ENCODE results near the gene NDUFA5.

The NDUFA5 gene

DNA sequence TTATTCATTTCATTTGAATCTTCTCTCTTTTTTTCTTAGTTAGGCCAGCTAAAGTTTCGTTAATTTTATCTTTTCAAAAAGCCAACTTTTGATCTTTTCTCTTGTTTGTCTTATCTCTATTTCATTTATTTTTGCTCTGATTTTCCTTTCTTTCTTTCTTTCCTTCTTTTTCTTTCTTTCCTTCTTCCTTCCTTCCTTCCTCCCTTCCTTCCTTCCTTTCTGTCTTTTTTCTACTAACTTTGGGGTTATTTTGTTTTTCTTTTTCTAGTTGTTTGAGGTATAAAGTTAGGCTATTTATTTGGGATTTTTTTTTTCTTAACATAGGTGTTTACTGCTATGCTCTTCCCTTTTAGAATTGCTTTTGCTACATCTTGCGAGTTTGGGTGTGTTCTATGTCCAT, 30.8 kb upstream of the NDUFA5 start:
- no peak overlapping the region for H3K9ac ChIP-seq (ENCODE audit: low read depth, low read length, poor library complexity)
- H2BK15ac ChIP-seq (ENCODE audit: low read length): no peak overlapping the region
- no peak overlapping the region for H2BK5ac ChIP-seq (ENCODE audit: low read length)
- no peak overlapping the region for H3K18ac ChIP-seq (ENCODE audit: low read length)
- H3K23ac ChIP-seq (ENCODE audit: low read depth, low read length, poor library complexity): no peak overlapping the region
- no peaks in the 10 kb centered on the region for H3K27me3 ChIP-seq (ENCODE audit: control insufficient read depth in 3 of 3, insufficient read depth in 3 of 3, low read depth in 1 of 3, low read length in 3 of 3)
- H4K91ac ChIP-seq (ENCODE audit: low read depth, low read length, poor library complexity): no peak overlapping the region
- H3K4me2 ChIP-seq (ENCODE audit: insufficient read depth, low read length, poor library complexity, severe bottlenecking): no peak overlapping the region
- no peak overlapping the region for H2BK12ac ChIP-seq (ENCODE audit: low read length)
- H3K9me3 ChIP-seq (replicated peaks in 1 of 2; ENCODE audit: control insufficient read depth in 2 of 2, insufficient read depth in 1 of 2, low read depth in 1 of 2, low read length in 2 of 2): no peaks in the 10 kb centered on the region
- WGBS, 2 donors (ENCODE audit: extremely low coverage in 2 of 2, insufficient read length in 2 of 2, insufficient replicate concordance in 1 of 2): no CpG with 5 or more reads among the region's 2 CpGs
- no peak overlapping the region for H2AK5ac ChIP-seq (ENCODE audit: low read depth, low read length)
- H3K27ac ChIP-seq (replicated peaks; ENCODE audit: low read length): no peak overlapping the region
- H3K4ac ChIP-seq (ENCODE audit: low read length): no peak overlapping the region
- H3K79me1 ChIP-seq (ENCODE audit: low read depth, low read length): no peaks in the 10 kb centered on the region
- no peaks in the 10 kb centered on the region for H3K4me1 ChIP-seq (ENCODE audit: control insufficient read depth in 2 of 2, insufficient read depth in 1 of 2, low read depth in 1 of 2, low read length in 2 of 2)
- no peak overlapping the region for H2BK120ac ChIP-seq (ENCODE audit: low read depth, low read length)
- no peak for DNase-seq (ENCODE audit: low spot score)
- no peak overlapping the region for H4K8ac ChIP-seq (ENCODE audit: low read depth, low read length)
- H3K36me3 ChIP-seq (replicated peaks in 1 of 2; ENCODE audit: control insufficient read depth in 2 of 2, insufficient read depth in 2 of 2, low read length in 2 of 2): no peaks in the 10 kb centered on the region
- no peak overlapping the region for H2AFZ ChIP-seq (ENCODE audit: low read length)
- H3K14ac ChIP-seq (ENCODE audit: low read length): no peak overlapping the region
- no peak overlapping the region for H3K4me3 ChIP-seq (ENCODE audit: low read length in 2 of 2)

DNA sequence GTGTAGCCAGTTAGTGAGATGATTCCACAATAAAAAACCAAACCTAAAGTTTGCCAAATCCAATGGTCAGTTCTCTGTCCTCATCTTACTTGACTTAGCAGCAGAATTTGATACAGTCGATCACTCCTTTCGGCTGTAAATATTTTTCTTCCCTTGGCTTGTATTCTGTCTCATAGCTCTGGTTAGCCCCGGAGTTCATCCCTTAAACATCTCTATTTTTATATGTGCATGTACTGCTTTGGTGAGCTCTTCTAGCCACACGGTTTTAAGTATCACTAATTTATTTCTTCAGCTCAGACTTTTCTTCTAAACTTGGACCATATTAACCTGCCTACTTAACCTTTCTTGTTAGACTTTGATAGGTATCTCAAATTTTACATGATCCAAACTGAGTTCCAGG, 26.2 kb upstream of the NDUFA5 start:
- DNase-seq (ENCODE audit: low spot score): no peak
- H2BK5ac ChIP-seq (ENCODE audit: low read length): no peak overlapping the region
- no peak overlapping the region for H2BK15ac ChIP-seq (ENCODE audit: low read length)
- no peak overlapping the region for H4K91ac ChIP-seq (ENCODE audit: low read depth, low read length, poor library complexity)
- no peak overlapping the region for H2BK12ac ChIP-seq (ENCODE audit: low read length)
- H3K14ac ChIP-seq (ENCODE audit: low read length): no peak overlapping the region
- no peak overlapping the region for H3K9ac ChIP-seq (ENCODE audit: low read depth, low read length, poor library complexity)
- no peak overlapping the region for H2AFZ ChIP-seq (ENCODE audit: low read length)
- no peak overlapping the region for H3K27ac ChIP-seq (replicated peaks; ENCODE audit: low read length)
- H2BK120ac ChIP-seq (ENCODE audit: low read depth, low read length): no peak overlapping the region
- no peak overlapping the region for H3K4ac ChIP-seq (ENCODE audit: low read length)
- H3K9me3 ChIP-seq (replicated peaks in 1 of 2; ENCODE audit: control insufficient read depth in 2 of 2, insufficient read depth in 1 of 2, low read depth in 1 of 2, low read length in 2 of 2): no peaks in the 10 kb centered on the region
- no peak overlapping the region for H3K18ac ChIP-seq (ENCODE audit: low read length)
- H3K4me3 ChIP-seq (ENCODE audit: low read length in 2 of 2): no peak overlapping the region
- no peak overlapping the region for H2AK5ac ChIP-seq (ENCODE audit: low read depth, low read length)
- H4K8ac ChIP-seq (ENCODE audit: low read depth, low read length): no peak overlapping the region
- H3K36me3 ChIP-seq (replicated peaks in 1 of 2; ENCODE audit: control insufficient read depth in 2 of 2, insufficient read depth in 2 of 2, low read length in 2 of 2): no peaks in the 10 kb centered on the region
- WGBS, 2 donors (ENCODE audit: extremely low coverage in 2 of 2, insufficient read length in 2 of 2, insufficient replicate concordance in 1 of 2): no CpG with 5 or more reads among the region's 4 CpGs
- H3K4me1 ChIP-seq (ENCODE audit: control insufficient read depth in 2 of 2, insufficient read depth in 1 of 2, low read depth in 1 of 2, low read length in 2 of 2): no peaks in the 10 kb centered on the region
- H3K4me2 ChIP-seq (ENCODE audit: insufficient read depth, low read length, poor library complexity, severe bottlenecking): no peak overlapping the region
- H3K27me3 ChIP-seq (ENCODE audit: control insufficient read depth in 3 of 3, insufficient read depth in 3 of 3, low read depth in 1 of 3, low read length in 3 of 3): peaks cover 0 to 9% (median 0%) of the 10 kb centered on the region in 3 experiments
- no peaks in the 10 kb centered on the region for H3K79me1 ChIP-seq (ENCODE audit: low read depth, low read length)
- no peak overlapping the region for H3K23ac ChIP-seq (ENCODE audit: low read depth, low read length, poor library complexity)

DNA sequence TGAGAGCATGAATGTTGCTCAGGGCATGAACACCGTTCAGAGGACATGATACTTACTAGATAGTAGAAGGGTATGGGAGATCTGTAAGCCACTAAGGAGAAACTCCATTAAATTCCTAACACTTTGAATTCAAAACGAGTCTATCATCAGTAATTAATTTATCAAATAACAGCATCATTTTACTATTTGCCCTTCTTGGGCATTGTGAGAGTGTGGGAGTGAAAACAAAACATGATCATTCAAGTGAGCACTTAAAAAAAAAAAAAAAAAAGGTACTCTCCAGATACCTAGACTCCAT, 23.5 kb upstream of the NDUFA5 start:
- Histone ChIP-seq H3K23ac (ENCODE audit: low read depth, low read length, poor library complexity) (no peak overlapping the region), H3K4ac (ENCODE audit: low read length) (no peak overlapping the region), H3K4me1 (ENCODE audit: control insufficient read depth in 2 of 2, insufficient read depth in 1 of 2, low read depth in 1 of 2, low read length in 2 of 2) (no peaks in the 10 kb centered on the region), H2AK5ac (ENCODE audit: low read depth, low read length) (no peak overlapping the region), H3K9ac (ENCODE audit: low read depth, low read length, poor library complexity) (no peak overlapping the region), H2BK5ac (ENCODE audit: low read length) (no peak overlapping the region), H3K4me2 (ENCODE audit: insufficient read depth, low read length, poor library complexity, severe bottlenecking) (no peak overlapping the region), H2BK120ac (ENCODE audit: low read depth, low read length) (no peak overlapping the region), H3K9me3 (replicated peaks in 1 of 2; ENCODE audit: control insufficient read depth in 2 of 2, insufficient read depth in 1 of 2, low read depth in 1 of 2, low read length in 2 of 2) (no peaks in the 10 kb centered on the region), H3K14ac (ENCODE audit: low read length) (no peak overlapping the region), H3K18ac (ENCODE audit: low read length) (no peak overlapping the region), H4K8ac (ENCODE audit: low read depth, low read length) (no peak overlapping the region), H4K91ac (ENCODE audit: low read depth, low read length, poor library complexity) (no peak overlapping the region), H3K36me3 (replicated peaks in 1 of 2; ENCODE audit: control insufficient read depth in 2 of 2, insufficient read depth in 2 of 2, low read length in 2 of 2) (no peaks in the 10 kb centered on the region), H3K79me1 (ENCODE audit: low read depth, low read length) (no peaks in the 10 kb centered on the region), H2BK15ac (ENCODE audit: low read length) (no peak overlapping the region), H3K27me3 (ENCODE audit: control insufficient read depth in 3 of 3, insufficient read depth in 3 of 3, low read depth in 1 of 3, low read length in 3 of 3) (peaks cover 0 to 9% (median 3%) of the 10 kb centered on the region in 3 experiments), H3K27ac (replicated peaks; ENCODE audit: low read length) (no peak overlapping the region), H3K4me3 (ENCODE audit: low read length in 2 of 2) (no peak overlapping the region), H2AFZ (ENCODE audit: low read length) (no peak overlapping the region), H2BK12ac (ENCODE audit: low read length) (no peak overlapping the region)
- no peak for DNase-seq (ENCODE audit: low spot score)
- WGBS, 2 donors (ENCODE audit: extremely low coverage in 2 of 2, insufficient read length in 2 of 2, insufficient replicate concordance in 1 of 2): no CpG with 5 or more reads among the region's 2 CpGs

DNA sequence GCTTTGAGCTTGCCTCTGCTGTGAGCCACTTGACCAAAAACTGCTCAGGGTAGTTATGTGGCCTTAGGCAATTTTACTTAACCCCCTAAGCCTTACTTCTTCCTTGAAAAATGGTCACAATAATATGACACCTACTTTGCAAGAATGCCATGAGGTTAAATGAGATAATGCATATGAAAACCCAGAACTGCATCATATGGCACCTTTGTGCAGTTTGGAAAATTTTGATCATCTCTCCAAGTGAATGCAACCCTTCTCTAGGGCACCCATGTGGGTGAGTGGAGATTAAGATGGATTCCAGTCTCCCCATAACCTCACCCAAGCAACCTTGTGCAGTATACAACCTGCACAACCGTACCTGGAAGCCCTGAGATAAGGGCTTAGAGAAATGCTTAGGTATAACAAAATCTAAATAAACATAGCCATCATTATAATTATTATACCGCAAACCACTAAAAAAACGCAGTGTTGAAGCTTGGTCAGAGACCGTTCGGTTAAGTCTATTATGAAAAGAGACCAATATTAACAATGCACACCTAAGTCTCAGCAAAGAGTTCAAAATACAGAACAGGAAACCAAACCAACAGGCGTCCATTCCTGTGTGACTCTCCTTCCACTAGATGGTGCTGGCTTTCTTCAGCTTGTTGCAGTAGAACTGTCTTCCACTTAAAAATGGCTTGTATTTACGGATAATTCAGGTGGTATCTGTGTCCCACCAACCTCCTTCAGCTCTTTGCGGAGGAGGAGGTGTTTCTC, 23.0 kb upstream of the NDUFA5 start:
- Histone ChIP-seq H3K9me3 (replicated peaks in 1 of 2; ENCODE audit: control insufficient read depth in 2 of 2, insufficient read depth in 1 of 2, low read depth in 1 of 2, low read length in 2 of 2) (no peaks in the 10 kb centered on the region), H2AFZ (ENCODE audit: low read length) (no peak overlapping the region), H3K27me3 (ENCODE audit: control insufficient read depth in 3 of 3, insufficient read depth in 3 of 3, low read depth in 1 of 3, low read length in 3 of 3) (peaks cover 0 to 9% (median 3%) of the 10 kb centered on the region in 3 experiments), H3K18ac (ENCODE audit: low read length) (no peak overlapping the region), H3K4me1 (ENCODE audit: control insufficient read depth in 2 of 2, insufficient read depth in 1 of 2, low read depth in 1 of 2, low read length in 2 of 2) (no peaks in the 10 kb centered on the region), H2AK5ac (ENCODE audit: low read depth, low read length) (no peak overlapping the region), H4K91ac (ENCODE audit: low read depth, low read length, poor library complexity) (no peak overlapping the region), H3K4ac (ENCODE audit: low read length) (no peak overlapping the region), H3K36me3 (replicated peaks in 1 of 2; ENCODE audit: control insufficient read depth in 2 of 2, insufficient read depth in 2 of 2, low read length in 2 of 2) (no peaks in the 10 kb centered on the region), H3K4me2 (ENCODE audit: insufficient read depth, low read length, poor library complexity, severe bottlenecking) (no peak overlapping the region), H3K9ac (ENCODE audit: low read depth, low read length, poor library complexity) (no peak overlapping the region), H3K14ac (ENCODE audit: low read length) (no peak overlapping the region), H2BK15ac (ENCODE audit: low read length) (no peak overlapping the region), H4K8ac (ENCODE audit: low read depth, low read length) (no peak overlapping the region), H2BK120ac (ENCODE audit: low read depth, low read length) (no peak overlapping the region), H3K27ac (replicated peaks; ENCODE audit: low read length) (no peak overlapping the region), H3K79me1 (ENCODE audit: low read depth, low read length) (no peaks in the 10 kb centered on the region), H3K4me3 (ENCODE audit: low read length in 2 of 2) (no peak overlapping the region), H3K23ac (ENCODE audit: low read depth, low read length, poor library complexity) (no peak overlapping the region), H2BK12ac (ENCODE audit: low read length) (no peak overlapping the region), H2BK5ac (ENCODE audit: low read length) (no peak overlapping the region)
- WGBS, 2 donors (ENCODE audit: extremely low coverage in 2 of 2, insufficient read length in 2 of 2, insufficient replicate concordance in 1 of 2): no CpG with 5 or more reads among the region's 8 CpGs
- peak; percentile 29 for DNase-seq (ENCODE audit: low spot score)

All from neuronal stem cell (in vitro differentiated cells).